HEK293 (cell line): ENCODE data around the gene GAS2L2.

Experiments used
- CTCF ChIA-PET: fragments of 350-600 bp; formaldehyde crosslinking; extraction: SDS; loops from one replicate; lab custom pipeline; 2021; ENCODE audit warnings: antibody characterized with exemption; lab: Yijun Ruan, JAX
- POLR2A ChIA-PET: fragments of 300-600 bp; formaldehyde crosslinking; extraction: SDS; loops from one replicate; lab custom pipeline; 2020; ENCODE audit warnings: antibody characterized with exemption, inconsistent platforms; lab: Yijun Ruan, JAX
- H3K27ac ChIP-seq: fragments of 200-500 bp; sonication (Bioruptor generic); 2 replicates; pipeline ENCODE4 v1.5.1; 2014; ENCODE audit warnings: low read depth, low read length, control low read depth, inconsistent platforms; ENCODE audit errors: extremely low read depth
- H3K36me3 ChIP-seq, 2 experiments: fragments of 200-500 bp in 1 of 2; sonication (Bioruptor generic) in 1 of 2; 1 replicate in 1 of 2; 2 replicates in 1 of 2; pipeline ENCODE4 v1.5.1; 2014 to 2017; ENCODE audit warnings: inconsistent platforms in 2 of 2, low read length in 2 of 2; ENCODE audit not compliant: control insufficient read depth in 2 of 2, insufficient read depth in 1 of 2
- H3K4me1 ChIP-seq: fragments of 200-500 bp; sonication (Bioruptor generic); 2 replicates; pipeline ENCODE4 v1.5.1; 2014; ENCODE audit warnings: mild to moderate bottlenecking, low read length, inconsistent platforms; ENCODE audit not compliant: control insufficient read depth, insufficient read depth
- H3K4me3 ChIP-seq: 2 replicates; pipeline ENCODE4 v1.5.1; 2011; ENCODE audit warnings: low read depth, mild to moderate bottlenecking, control low read depth, low read length, moderate library complexity
- H3K9me3 ChIP-seq: fragments of 200-500 bp; sonication (Bioruptor generic); 2 replicates; pipeline ENCODE4 v1.5.1; 2014; ENCODE audit warnings: low read depth, low read length, inconsistent platforms; ENCODE audit not compliant: control insufficient read depth, insufficient read depth
- CTCF ChIP-seq: fragments of 450-650 bp; formaldehyde crosslinking; IDR thresholded peaks from 2 replicates; pipeline ENCODE4 v1.5.1; 2016; ENCODE audit warnings: missing biosample characterization, missing genetic modification characterization
- EGR2 ChIP-seq: fragments of 450-650 bp; formaldehyde crosslinking; IDR thresholded peaks from 2 replicates; pipeline ENCODE4 v1.5.1; 2016; ENCODE audit warnings: low read depth, missing biosample characterization, missing genetic modification characterization
- KLF1 ChIP-seq: fragments of 450-650 bp; formaldehyde crosslinking; IDR thresholded peaks from 2 replicates; pipeline ENCODE4 v1.5.1; 2016; ENCODE audit warnings: missing biosample characterization, missing genetic modification characterization
- KLF8 ChIP-seq: fragments of 450-650 bp; formaldehyde crosslinking; IDR thresholded peaks from 2 replicates; pipeline ENCODE4 v1.5.1; 2016; ENCODE audit warnings: missing biosample characterization, missing genetic modification characterization
- MEIS1 ChIP-seq: sonication (generic); formaldehyde crosslinking; IDR thresholded peaks from 2 replicates; pipeline ENCODE4 v1.8.1; 2022; ENCODE audit warnings: missing genetic modification reagents, mild to moderate bottlenecking, borderline replicate concordance
- PATZ1 ChIP-seq: fragments of 450-650 bp; formaldehyde crosslinking; IDR thresholded peaks from 2 replicates; pipeline ENCODE4 v1.5.1; 2016; ENCODE audit warnings: missing biosample characterization, missing genetic modification characterization
- PRDM6 ChIP-seq: fragments of 450-650 bp; formaldehyde crosslinking; IDR thresholded peaks from 2 replicates; pipeline ENCODE4 v1.5.1; 2017; ENCODE audit warnings: missing biosample characterization, missing genetic modification characterization
- SP2 ChIP-seq: fragments of 450-650 bp; formaldehyde crosslinking; IDR thresholded peaks from 2 replicates; pipeline ENCODE4 v1.5.1; 2016; ENCODE audit warnings: missing biosample characterization, missing genetic modification characterization
- TCF7L2 ChIP-seq: IDR thresholded peaks from 2 replicates; pipeline ENCODE4 v1.6.1; 2011; ENCODE audit warnings: low read depth, mild to moderate bottlenecking, inconsistent platforms, low read length, moderate library complexity, borderline replicate concordance
- ZFP41 ChIP-seq: fragments of 450-650 bp; formaldehyde crosslinking; IDR thresholded peaks from 2 replicates; pipeline ENCODE4 v1.5.1; 2016; ENCODE audit warnings: missing biosample characterization, missing genetic modification characterization, borderline replicate concordance
- ZNF121 ChIP-seq: fragments of 450-650 bp; formaldehyde crosslinking; IDR thresholded peaks from 2 replicates; pipeline ENCODE4 v1.5.1; 2016; ENCODE audit warnings: missing biosample characterization, missing genetic modification characterization
- ZNF140 ChIP-seq: fragments of 450-650 bp; formaldehyde crosslinking; IDR thresholded peaks from 2 replicates; pipeline ENCODE4 v1.5.1; 2016; ENCODE audit warnings: missing biosample characterization, missing genetic modification characterization
- ZNF341 ChIP-seq: fragments of 450-650 bp; formaldehyde crosslinking; IDR thresholded peaks from 2 replicates; pipeline ENCODE4; 2016; ENCODE audit warnings: low read depth, missing biosample characterization, missing genetic modification characterization
- ZNF350 ChIP-seq: fragments of 450-650 bp; formaldehyde crosslinking; IDR thresholded peaks from 2 replicates; pipeline ENCODE4 v1.5.0; 2017; ENCODE audit warnings: missing biosample characterization, mild to moderate bottlenecking, missing genetic modification characterization
- ZNF398 ChIP-seq: fragments of 450-650 bp; formaldehyde crosslinking; IDR thresholded peaks from 2 replicates; pipeline ENCODE4 v1.5.1; 2017; ENCODE audit warnings: missing biosample characterization, missing genetic modification characterization
- ZNF555 ChIP-seq: fragments of 450-650 bp; formaldehyde crosslinking; conservative IDR thresholded peaks from 2 replicates; pipeline ENCODE4 v1.5.1; 2017; ENCODE audit warnings: missing biosample characterization, mild to moderate bottlenecking, missing genetic modification characterization, inconsistent platforms
- ZNF558 ChIP-seq: fragments of 450-650 bp; formaldehyde crosslinking; IDR thresholded peaks from 2 replicates; pipeline ENCODE4 v1.5.1; 2016; ENCODE audit warnings: missing biosample characterization, missing genetic modification characterization
- ZNF624 ChIP-seq: fragments of 450-650 bp; formaldehyde crosslinking; IDR thresholded peaks from 2 replicates; pipeline ENCODE4 v1.5.1; 2017; ENCODE audit warnings: missing biosample characterization, missing genetic modification characterization
- ZNF645 ChIP-seq: fragments of 450-650 bp; formaldehyde crosslinking; IDR thresholded peaks from 2 replicates; pipeline ENCODE4; 2016; ENCODE audit warnings: missing biosample characterization, missing genetic modification characterization
- ZNF664 ChIP-seq: fragments of 450-650 bp; formaldehyde crosslinking; IDR thresholded peaks from 2 replicates; pipeline ENCODE4 v1.5.1; 2016; ENCODE audit warnings: missing biosample characterization, missing genetic modification characterization
- ZNF704 ChIP-seq: fragments of 450-650 bp; formaldehyde crosslinking; IDR thresholded peaks from 2 replicates; pipeline ENCODE4 v1.5.1; 2016; ENCODE audit warnings: missing biosample characterization, missing genetic modification characterization
- ZNF768 ChIP-seq: fragments of 450-650 bp; formaldehyde crosslinking; IDR thresholded peaks from 2 replicates; pipeline ENCODE4 v1.5.1; 2018; ENCODE audit warnings: missing biosample characterization, mild to moderate bottlenecking, missing genetic modification characterization
- ZSCAN16 ChIP-seq: fragments of 450-650 bp; formaldehyde crosslinking; IDR thresholded peaks from 2 replicates; pipeline ENCODE4 v1.5.1; 2016; ENCODE audit warnings: missing biosample characterization, missing genetic modification characterization

GAS2L2 gene

GRCh38 chr17:35778641-35779196 lies 25.7 kb upstream of the GAS2L2 start:
- Histone ChIP-seq H3K4me1 (peaks cover 10% of the 10 kb centered on the region; the same call in 1 of the 2 replicates), H3K4me3 (no peak overlapping the region), H3K27ac (no peak overlapping the region), H3K9me3 (no peaks in the 10 kb centered on the region), H3K36me3 (no peaks in the 10 kb centered on the region)
- CTCF ChIA-PET = interaction anchor here (0.8 to 5.9 kb wide), 4 partner anchors 10 to 16 kb away, joined by 4 to 56 read pairs (median 8); no protein-coding TSS in a partner anchor
- TF ChIP-seq SP2 (tag by site-specific recombination) (no peak), EGR2 (tag by site-specific recombination) (no peak), ZNF704 (no peak), MEIS1 (no peak), KLF8 (tag by site-specific recombination) (no peak), ZNF664 (tag by site-specific recombination) (no peak), ZNF341 (tag by site-specific recombination) (no peak), ZNF350 (tag by site-specific recombination) (no peak), ZNF558 (tag by site-specific recombination) (no peak)
- POLR2A ChIA-PET = no interaction called here

GRCh38 chr17:35775583-35775982 lies 22.5 kb upstream of the GAS2L2 start:
- POLR2A ChIA-PET = no interaction called here
- Histone ChIP-seq H3K36me3 (no peaks in the 10 kb centered on the region), H3K9me3 (no peaks in the 10 kb centered on the region), H3K4me1 (peaks cover 10% of the 10 kb centered on the region; the same call in 1 of the 2 replicates), H3K4me3 (no peak overlapping the region), H3K27ac (no peak overlapping the region)
- CTCF ChIA-PET = interaction anchor here (0.9 to 2.7 kb wide), 3 partner anchors 9 to 33 kb away, joined by 3 to 26 read pairs (median 7); no protein-coding TSS in a partner anchor
- TF ChIP-seq CTCF (no peak), ZSCAN16 (tag by site-specific recombination) (no peak), ZNF768 (tag by site-specific recombination) (no peak), KLF1 (tag by site-specific recombination) (no peak), ZNF555 (tag by site-specific recombination) (no peak), TCF7L2 (no peak), ZNF398 (tag by site-specific recombination) (no peak), ZNF121 (tag by site-specific recombination) (no peak), PATZ1 (no peak), ZFP41 (tag by site-specific recombination) (no peak), ZNF140 (tag by site-specific recombination) (no peak), ZNF624 (tag by site-specific recombination) (no peak), PRDM6 (no peak), ZNF645 (no peak)
